GM12864 (cell line): ENCODE measurements around the gene CSTPP1.

Source experiments
- DNase-seq: peaks from one replicate; pipeline ENCODE4 v3.0.0-alpha.2; 2011; ENCODE audit warnings: low read depth
- H3K4me3 ChIP-seq: 2 replicates; pipeline ENCODE4 v1.5.1; 2011; ENCODE audit warnings: mild to moderate bottlenecking, low read depth, low read length, control low read depth
- CTCF ChIP-seq: IDR thresholded peaks from 2 replicates; pipeline ENCODE4 v1.5.1; 2011; ENCODE audit warnings: low read depth, mild to moderate bottlenecking, moderate library complexity, low read length, control low read depth, inconsistent platforms; ENCODE audit errors: missing control alignments

Gene CSTPP1

GRCh38 chr11:46967962-46968361 is 31.4 kb downstream of the CSTPP1 start:
- no peak for DNase-seq
- no peak for TF ChIP-seq CTCF
- no peak overlapping the region for H3K4me3 ChIP-seq

- H3K4me3 ChIP-seq = no peak overlapping the region
- DNase-seq = no peak
- no peak for TF ChIP-seq CTCF
Measured at GRCh38 chr11:46969379-46969778, 32.8 kb downstream of the CSTPP1 start.

- no peak for DNase-seq
- H3K4me3 ChIP-seq = no peak overlapping the region
- no peak for TF ChIP-seq CTCF
Measured at GRCh38 chr11:46970913-46971625, 34.5 kb downstream of the CSTPP1 start.

GRCh38 chr11:46972343-46972742 is 35.8 kb downstream of the CSTPP1 start:
- H3K4me3 ChIP-seq = no peak overlapping the region
- no peak for DNase-seq
- TF ChIP-seq CTCF = no peak

- no peak for TF ChIP-seq CTCF
- no peak overlapping the region for H3K4me3 ChIP-seq
- DNase-seq = no peak
Measured at GRCh38 chr11:46972821-46973220, 36.3 kb downstream of the CSTPP1 start.

GRCh38 chr11:46976182-46976854 is 39.8 kb downstream of the CSTPP1 start:
- no peak for DNase-seq
- H3K4me3 ChIP-seq = no peak overlapping the region
- TF ChIP-seq CTCF = no peak
